Hepatocyte (in vitro differentiated cells): ENCODE results near the gene NXN.

Experiments
- EZH2 ChIP-seq: fragments of 200-600 bp; sonication (generic); IDR thresholded peaks from 2 replicates; pipeline ENCODE4 v1.6.1; 2016; ENCODE audit warnings: antibody characterized with exemption, mild to moderate bottlenecking, borderline replicate concordance
- EZH2phosphoT487 ChIP-seq: fragments of 200-600 bp; sonication (generic); IDR thresholded peaks from one replicate; pipeline ENCODE4 v1.6.1; 2018; ENCODE audit warnings: antibody characterized with exemption, mild to moderate bottlenecking, low read depth, moderate library complexity; ENCODE audit not compliant: unreplicated experiment, severe bottlenecking
- TF ChIP-seq, protein P1 (sequence below): fragments of 200-600 bp; sonication (generic); IDR thresholded peaks from 2 replicates; pipeline ENCODE4 v1.5.1; 2016; ENCODE audit warnings: antibody characterized with exemption, mild to moderate bottlenecking; ENCODE audit not compliant: poor library complexity

GRCh38 chr17:848402-848801 is 131.2 kb downstream of the NXN start:
- TF ChIP-seq, protein P1, sequence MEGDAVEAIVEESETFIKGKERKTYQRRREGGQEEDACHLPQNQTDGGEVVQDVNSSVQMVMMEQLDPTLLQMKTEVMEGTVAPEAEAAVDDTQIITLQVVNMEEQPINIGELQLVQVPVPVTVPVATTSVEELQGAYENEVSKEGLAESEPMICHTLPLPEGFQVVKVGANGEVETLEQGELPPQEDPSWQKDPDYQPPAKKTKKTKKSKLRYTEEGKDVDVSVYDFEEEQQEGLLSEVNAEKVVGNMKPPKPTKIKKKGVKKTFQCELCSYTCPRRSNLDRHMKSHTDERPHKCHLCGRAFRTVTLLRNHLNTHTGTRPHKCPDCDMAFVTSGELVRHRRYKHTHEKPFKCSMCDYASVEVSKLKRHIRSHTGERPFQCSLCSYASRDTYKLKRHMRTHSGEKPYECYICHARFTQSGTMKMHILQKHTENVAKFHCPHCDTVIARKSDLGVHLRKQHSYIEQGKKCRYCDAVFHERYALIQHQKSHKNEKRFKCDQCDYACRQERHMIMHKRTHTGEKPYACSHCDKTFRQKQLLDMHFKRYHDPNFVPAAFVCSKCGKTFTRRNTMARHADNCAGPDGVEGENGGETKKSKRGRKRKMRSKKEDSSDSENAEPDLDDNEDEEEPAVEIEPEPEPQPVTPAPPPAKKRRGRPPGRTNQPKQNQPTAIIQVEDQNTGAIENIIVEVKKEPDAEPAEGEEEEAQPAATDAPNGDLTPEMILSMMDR = no peak
- TF ChIP-seq EZH2 (no peak), EZH2phosphoT487 (no peak)
